Nephron progenitor cell (in vitro differentiated cells): ENCODE results near the gene SLC8A2.
A peak's percentile ranks its signal among the peaks of the same experiment; 100 is the strongest.

ENCODE experiments used
- DNase-seq: peaks from one replicate; pipeline ENCODE4 v3.0.0; 2021
- H3K27ac Mint-ChIP-seq: 2 replicates; pipeline ENCODE4 v1.8.0; 2021; ENCODE audit warnings: mild to moderate bottlenecking, moderate library complexity, mixed read lengths
- H3K27me3 Mint-ChIP-seq: 2 replicates; pipeline ENCODE4 v1.8.0; 2021; ENCODE audit warnings: mild to moderate bottlenecking, low read depth, mixed read lengths; ENCODE audit not compliant: poor library complexity
- H3K36me3 Mint-ChIP-seq: 2 replicates; pipeline ENCODE4 v1.8.0; 2021; ENCODE audit warnings: low read depth, mixed read lengths
- H3K4me1 Mint-ChIP-seq: 2 replicates; pipeline ENCODE4 v1.8.0; 2021; ENCODE audit warnings: mixed read lengths
- H3K4me3 Mint-ChIP-seq: 2 replicates; pipeline ENCODE4 v1.8.0; 2021; ENCODE audit warnings: mild to moderate bottlenecking, moderate library complexity, mixed read lengths
- H3K9me3 Mint-ChIP-seq: 2 replicates; pipeline ENCODE4 v1.8.0; 2021; ENCODE audit warnings: mild to moderate bottlenecking, moderate library complexity, mixed read lengths
- TF ChIP-seq, protein P1 (sequence below): fragments of 200-600 bp; sonication (generic); IDR thresholded peaks from 2 replicates; pipeline ENCODE4 v1.5.0; 2021; ENCODE audit warnings: antibody characterized with exemption

The SLC8A2 gene

DNA sequence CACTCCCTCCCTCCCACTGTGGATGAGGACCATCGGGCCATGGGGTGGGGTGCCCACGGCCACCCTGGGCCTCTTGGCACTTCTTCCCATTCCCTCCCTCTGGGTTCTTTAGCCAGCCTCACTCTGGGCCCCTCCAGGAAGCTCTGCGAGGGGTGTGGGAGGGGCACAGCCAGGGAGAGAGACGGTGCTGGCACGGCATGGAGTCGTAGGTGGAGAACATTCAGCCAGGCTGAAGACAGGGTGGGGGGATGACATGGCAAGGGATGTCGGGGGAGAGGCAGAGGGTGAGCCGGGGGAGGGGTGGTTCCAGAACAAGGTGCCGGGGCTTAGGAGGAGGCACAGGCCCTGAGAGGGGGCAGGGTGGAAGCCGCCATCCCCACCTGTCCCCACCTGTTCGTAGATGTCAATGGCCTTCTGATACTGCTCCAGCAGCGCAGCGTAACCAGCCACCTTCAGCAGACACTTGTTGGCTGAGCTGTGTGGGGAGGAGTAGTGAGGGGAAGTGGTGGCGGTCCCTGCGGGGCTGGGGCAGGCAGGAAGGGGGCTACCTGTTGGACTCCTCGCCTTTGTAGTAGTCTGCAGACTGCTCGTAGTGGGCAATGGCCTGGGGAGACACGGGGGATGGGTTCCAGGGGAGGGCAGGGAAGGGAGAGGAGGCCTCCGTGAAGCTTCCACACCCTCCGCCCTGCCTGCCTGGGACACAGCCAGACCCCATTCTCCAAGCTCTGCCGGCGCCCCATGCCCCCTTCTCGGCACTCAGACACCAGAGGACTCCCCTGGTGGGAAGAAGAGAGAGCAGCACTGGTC, 21.1 kb upstream of the SLC8A2 start:
- H3K27ac Mint-ChIP-seq: no peak overlapping the region

DNA sequence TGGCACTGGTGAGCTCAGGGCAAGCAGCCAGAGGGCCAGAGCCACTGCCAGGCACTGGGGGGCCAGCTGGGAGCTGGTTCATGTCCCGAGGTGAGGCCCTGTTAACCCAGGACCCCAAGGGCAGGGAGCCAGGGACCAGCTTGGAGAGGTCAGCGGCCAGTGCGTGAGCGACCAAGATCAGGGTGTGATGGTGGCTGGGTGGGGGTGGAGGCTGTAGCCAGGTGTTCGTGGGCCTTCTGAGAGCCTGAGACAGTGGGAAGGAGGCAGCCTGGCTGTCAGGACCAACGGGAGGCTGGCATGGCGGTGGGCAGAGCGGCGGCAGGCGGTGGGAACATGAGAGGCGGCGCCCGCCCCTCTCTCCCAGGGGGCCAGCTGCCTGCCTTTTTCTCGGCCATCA, 20.4 kb upstream of the SLC8A2 start:
- peaks cover 17% of the 10 kb centered on the region for H3K4me1 Mint-ChIP-seq
- H3K9me3 Mint-ChIP-seq: no peaks in the 10 kb centered on the region
- H3K36me3 Mint-ChIP-seq: peaks cover 10% of the 10 kb centered on the region
- no peaks in the 10 kb centered on the region for H3K27me3 Mint-ChIP-seq
- TF ChIP-seq, protein P1, sequence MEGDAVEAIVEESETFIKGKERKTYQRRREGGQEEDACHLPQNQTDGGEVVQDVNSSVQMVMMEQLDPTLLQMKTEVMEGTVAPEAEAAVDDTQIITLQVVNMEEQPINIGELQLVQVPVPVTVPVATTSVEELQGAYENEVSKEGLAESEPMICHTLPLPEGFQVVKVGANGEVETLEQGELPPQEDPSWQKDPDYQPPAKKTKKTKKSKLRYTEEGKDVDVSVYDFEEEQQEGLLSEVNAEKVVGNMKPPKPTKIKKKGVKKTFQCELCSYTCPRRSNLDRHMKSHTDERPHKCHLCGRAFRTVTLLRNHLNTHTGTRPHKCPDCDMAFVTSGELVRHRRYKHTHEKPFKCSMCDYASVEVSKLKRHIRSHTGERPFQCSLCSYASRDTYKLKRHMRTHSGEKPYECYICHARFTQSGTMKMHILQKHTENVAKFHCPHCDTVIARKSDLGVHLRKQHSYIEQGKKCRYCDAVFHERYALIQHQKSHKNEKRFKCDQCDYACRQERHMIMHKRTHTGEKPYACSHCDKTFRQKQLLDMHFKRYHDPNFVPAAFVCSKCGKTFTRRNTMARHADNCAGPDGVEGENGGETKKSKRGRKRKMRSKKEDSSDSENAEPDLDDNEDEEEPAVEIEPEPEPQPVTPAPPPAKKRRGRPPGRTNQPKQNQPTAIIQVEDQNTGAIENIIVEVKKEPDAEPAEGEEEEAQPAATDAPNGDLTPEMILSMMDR: no peak
- DNase-seq: no peak
- H3K27ac Mint-ChIP-seq: no peak overlapping the region
- no peak overlapping the region for H3K4me3 Mint-ChIP-seq

More for the DNA sequence above, 21.1 kb upstream of the SLC8A2 start:
- no peak overlapping the region for H3K4me3 Mint-ChIP-seq
- no peaks in the 10 kb centered on the region for H3K9me3 Mint-ChIP-seq
- H3K27me3 Mint-ChIP-seq: no peaks in the 10 kb centered on the region
- DNase-seq: no peak
- TF ChIP-seq, protein P1: no peak
- H3K4me1 Mint-ChIP-seq: peaks cover 13% of the 10 kb centered on the region
- peaks cover 10% of the 10 kb centered on the region for H3K36me3 Mint-ChIP-seq

GRCh38 chr19:47491358-47492136, 19.9 kb upstream of the SLC8A2 start:
- no peaks in the 10 kb centered on the region for H3K27me3 Mint-ChIP-seq
- H3K9me3 Mint-ChIP-seq: no peaks in the 10 kb centered on the region
- no peak overlapping the region for H3K27ac Mint-ChIP-seq
- H3K4me3 Mint-ChIP-seq: no peak overlapping the region
- H3K4me1 Mint-ChIP-seq: peaks cover 23% of the 10 kb centered on the region
- H3K36me3 Mint-ChIP-seq: peaks cover 10% of the 10 kb centered on the region
- TF ChIP-seq, protein P1: no peak
- DNase-seq: no peak

- Mint-ChIP-seq H3K27me3 (no peaks in the 10 kb centered on the region), H3K27ac (no peak overlapping the region), H3K4me3 (no peak overlapping the region), H3K9me3 (no peaks in the 10 kb centered on the region), H3K36me3 (peaks cover 10% of the 10 kb centered on the region), H3K4me1 (peaks cover 27% of the 10 kb centered on the region)
- DNase-seq: no peak
- TF ChIP-seq, protein P1: no peak
These were observed 19.2 kb upstream of the SLC8A2 start for GRCh38 chr19:47490847-47491246.

DNA sequence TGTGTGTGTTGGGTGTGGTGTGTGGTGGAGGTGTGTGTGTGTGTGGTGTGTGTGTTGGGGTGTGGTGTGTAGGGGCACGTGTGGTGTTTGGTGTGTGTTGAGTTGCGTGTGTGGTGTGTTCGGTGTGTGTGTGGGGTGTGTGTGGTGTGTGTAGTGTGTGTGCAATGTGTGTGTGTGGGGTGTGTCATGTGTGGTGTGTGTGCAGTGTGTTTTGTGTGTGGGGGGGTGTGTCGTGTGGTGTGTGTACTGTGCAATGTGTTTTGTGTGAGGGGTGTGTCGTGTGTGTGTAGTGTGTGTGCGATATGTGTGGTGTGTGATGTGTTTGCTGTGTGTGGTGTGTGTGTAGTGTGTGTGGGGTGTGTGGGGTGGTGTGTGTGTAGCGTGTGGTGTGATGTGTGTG, 18.3 kb upstream of the SLC8A2 start:
- Mint-ChIP-seq H3K27me3 (no peaks in the 10 kb centered on the region), H3K4me1 (peaks cover 35% of the 10 kb centered on the region), H3K4me3 (no peak overlapping the region), H3K36me3 (peaks cover 10% of the 10 kb centered on the region), H3K27ac (peak overlapping the region; percentile 95), H3K9me3 (no peaks in the 10 kb centered on the region)
- no peak for DNase-seq
- TF ChIP-seq, protein P1: no peak
